ENCODE data around the gene PEMT. TPM values are rescaled to one million over a fixed set of nuclear protein-coding genes. Genes with fewer than 3 reads are reported as not detected.

Gene PEMT
- total RNA-seq, 1 experiment from 2014 or later, result 27.0 TPM

- no peak for TF ChIP-seq TCF7L2 (IDR thresholded peaks at IDR 0.05; ENCODE audit: low read depth, low read length)
- no peak for TF ChIP-seq POLR2AphosphoS5 (IDR thresholded peaks at IDR 0.05; ENCODE audit: low read depth, low read length)
- TF ChIP-seq, protein P1, sequence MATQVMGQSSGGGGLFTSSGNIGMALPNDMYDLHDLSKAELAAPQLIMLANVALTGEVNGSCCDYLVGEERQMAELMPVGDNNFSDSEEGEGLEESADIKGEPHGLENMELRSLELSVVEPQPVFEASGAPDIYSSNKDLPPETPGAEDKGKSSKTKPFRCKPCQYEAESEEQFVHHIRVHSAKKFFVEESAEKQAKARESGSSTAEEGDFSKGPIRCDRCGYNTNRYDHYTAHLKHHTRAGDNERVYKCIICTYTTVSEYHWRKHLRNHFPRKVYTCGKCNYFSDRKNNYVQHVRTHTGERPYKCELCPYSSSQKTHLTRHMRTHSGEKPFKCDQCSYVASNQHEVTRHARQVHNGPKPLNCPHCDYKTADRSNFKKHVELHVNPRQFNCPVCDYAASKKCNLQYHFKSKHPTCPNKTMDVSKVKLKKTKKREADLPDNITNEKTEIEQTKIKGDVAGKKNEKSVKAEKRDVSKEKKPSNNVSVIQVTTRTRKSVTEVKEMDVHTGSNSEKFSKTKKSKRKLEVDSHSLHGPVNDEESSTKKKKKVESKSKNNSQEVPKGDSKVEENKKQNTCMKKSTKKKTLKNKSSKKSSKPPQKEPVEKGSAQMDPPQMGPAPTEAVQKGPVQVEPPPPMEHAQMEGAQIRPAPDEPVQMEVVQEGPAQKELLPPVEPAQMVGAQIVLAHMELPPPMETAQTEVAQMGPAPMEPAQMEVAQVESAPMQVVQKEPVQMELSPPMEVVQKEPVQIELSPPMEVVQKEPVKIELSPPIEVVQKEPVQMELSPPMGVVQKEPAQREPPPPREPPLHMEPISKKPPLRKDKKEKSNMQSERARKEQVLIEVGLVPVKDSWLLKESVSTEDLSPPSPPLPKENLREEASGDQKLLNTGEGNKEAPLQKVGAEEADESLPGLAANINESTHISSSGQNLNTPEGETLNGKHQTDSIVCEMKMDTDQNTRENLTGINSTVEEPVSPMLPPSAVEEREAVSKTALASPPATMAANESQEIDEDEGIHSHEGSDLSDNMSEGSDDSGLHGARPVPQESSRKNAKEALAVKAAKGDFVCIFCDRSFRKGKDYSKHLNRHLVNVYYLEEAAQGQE (IDR thresholded peaks at IDR 0.05; ENCODE audit: insufficient read depth in 1 of 2, low read depth in 2 of 2, low read length in 1 of 2), result no peak
- TF ChIP-seq SIN3A (IDR thresholded peaks at IDR 0.05; ENCODE audit: borderline replicate concordance, insufficient read depth, low read depth, low read length), result no peak
- TF ChIP-seq, protein P2, sequence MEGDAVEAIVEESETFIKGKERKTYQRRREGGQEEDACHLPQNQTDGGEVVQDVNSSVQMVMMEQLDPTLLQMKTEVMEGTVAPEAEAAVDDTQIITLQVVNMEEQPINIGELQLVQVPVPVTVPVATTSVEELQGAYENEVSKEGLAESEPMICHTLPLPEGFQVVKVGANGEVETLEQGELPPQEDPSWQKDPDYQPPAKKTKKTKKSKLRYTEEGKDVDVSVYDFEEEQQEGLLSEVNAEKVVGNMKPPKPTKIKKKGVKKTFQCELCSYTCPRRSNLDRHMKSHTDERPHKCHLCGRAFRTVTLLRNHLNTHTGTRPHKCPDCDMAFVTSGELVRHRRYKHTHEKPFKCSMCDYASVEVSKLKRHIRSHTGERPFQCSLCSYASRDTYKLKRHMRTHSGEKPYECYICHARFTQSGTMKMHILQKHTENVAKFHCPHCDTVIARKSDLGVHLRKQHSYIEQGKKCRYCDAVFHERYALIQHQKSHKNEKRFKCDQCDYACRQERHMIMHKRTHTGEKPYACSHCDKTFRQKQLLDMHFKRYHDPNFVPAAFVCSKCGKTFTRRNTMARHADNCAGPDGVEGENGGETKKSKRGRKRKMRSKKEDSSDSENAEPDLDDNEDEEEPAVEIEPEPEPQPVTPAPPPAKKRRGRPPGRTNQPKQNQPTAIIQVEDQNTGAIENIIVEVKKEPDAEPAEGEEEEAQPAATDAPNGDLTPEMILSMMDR (IDR thresholded peaks at IDR 0.05), result no peak
- no peak overlapping the region for H3K27ac ChIP-seq (ENCODE audit: low read length)
- in situ Hi-C loops (cut with HindIII; ENCODE audit: low pct_unique_long_range_greater_than_20kb, low sequenced_read_pairs) (no loop called here), intact Hi-C loops (cut with micrococcal nuclease; ENCODE audit: unreplicated experiment) (loop anchor here (5.0 kb wide), 1 partner anchor 217 kb away; no protein-coding TSS in a partner anchor)
- no peak for ATAC-seq
- H3K27me3 ChIP-seq (ENCODE audit: control insufficient read depth, insufficient read depth, low read length), result no peaks in the 10 kb centered on the region
- no peaks in the 10 kb centered on the region for H3K4me1 ChIP-seq (ENCODE audit: control insufficient read depth, insufficient read depth, low read length)
- ChIA-PET POLR2A (interaction anchor here (0.7 kb wide), 1 partner anchor 359 kb away, joined by 7 read pairs; no protein-coding TSS in a partner anchor), CTCF (interaction anchor here (0.6 to 0.7 kb wide), 4 partner anchors 40 to 570 kb away, joined by 4 to 10 read pairs (median 6); no protein-coding TSS in a partner anchor)
- DNase-seq (ENCODE audit: low read depth, low spot score), result no peak
- H3K36me3 ChIP-seq (ENCODE audit: control insufficient read depth, insufficient read depth, low read length), result no peaks in the 10 kb centered on the region
- H3K9me3 ChIP-seq (ENCODE audit: control insufficient read depth, insufficient read depth, low read depth, low read length), result no peaks in the 10 kb centered on the region
- H3K4me3 ChIP-seq (ENCODE audit: low read depth in 2 of 2, low read length in 2 of 2), result no peak overlapping the region
- no TSS peak for BruUV-seq (replicated peaks)
Measured at GRCh38 chr17:17573912-17574311, 17.6 kb downstream of the PEMT start.

DNA sequence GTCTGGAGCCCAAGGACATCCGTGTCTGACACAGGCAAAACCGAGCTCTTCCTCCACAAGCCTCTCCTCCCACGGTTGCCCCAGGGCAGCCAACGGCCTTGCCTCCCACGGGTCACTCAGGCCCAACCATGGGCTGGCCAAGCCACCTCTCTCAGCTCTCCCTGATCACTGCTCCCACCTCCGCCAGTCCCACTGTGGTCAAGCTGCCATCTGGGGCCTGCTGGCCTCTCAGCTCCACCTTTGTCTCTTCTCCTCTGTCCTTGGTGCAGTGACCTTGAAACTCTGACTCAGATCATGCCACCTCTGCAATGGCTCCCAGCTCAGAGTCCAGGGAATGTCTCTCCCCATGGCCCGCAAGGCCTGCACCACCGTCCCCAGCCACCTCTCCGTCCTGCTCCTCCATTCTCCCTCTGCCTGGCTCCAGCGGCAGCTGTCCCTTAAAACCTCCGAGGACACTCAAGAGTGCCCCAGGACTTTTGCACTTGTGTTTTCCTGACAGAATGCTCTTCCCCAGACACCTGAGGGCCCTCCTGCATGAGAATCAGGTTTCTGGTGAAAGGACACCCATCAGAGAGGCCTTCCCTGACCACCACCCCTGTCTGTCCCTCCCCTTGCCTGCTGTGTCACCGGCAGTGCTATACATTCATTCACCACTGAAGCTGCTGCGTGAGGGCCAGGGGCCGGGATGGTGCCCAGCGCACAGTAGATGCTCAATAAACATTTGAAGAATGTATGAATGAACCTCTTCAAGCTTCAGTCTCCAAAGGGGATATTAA, 19.3 kb downstream of the PEMT start:
- POLR2A ChIA-PET, result no interaction called here
- CTCF ChIA-PET, result interaction anchor here (0.8 kb wide), 1 partner anchor 217 kb away, joined by 5 read pairs; no protein-coding TSS in a partner anchor
- Histone ChIP-seq H3K4me3 (ENCODE audit: low read depth in 2 of 2, low read length in 2 of 2) (no peak overlapping the region), H3K4me1 (ENCODE audit: control insufficient read depth, insufficient read depth, low read length) (no peaks in the 10 kb centered on the region), H3K9me3 (ENCODE audit: control insufficient read depth, insufficient read depth, low read depth, low read length) (no peaks in the 10 kb centered on the region), H3K27me3 (ENCODE audit: control insufficient read depth, insufficient read depth, low read length) (no peaks in the 10 kb centered on the region), H3K27ac (ENCODE audit: low read length) (no peak overlapping the region), H3K36me3 (ENCODE audit: control insufficient read depth, insufficient read depth, low read length) (no peaks in the 10 kb centered on the region)
- intact Hi-C loops (cut with micrococcal nuclease; ENCODE audit: unreplicated experiment) (loop anchor here (5.0 kb wide), 1 partner anchor 215 kb away; no protein-coding TSS in a partner anchor), in situ Hi-C loops (cut with HindIII; ENCODE audit: low pct_unique_long_range_greater_than_20kb, low sequenced_read_pairs) (no loop called here)
- TF ChIP-seq, protein P2 (IDR thresholded peaks at IDR 0.05), result no peak
- TF ChIP-seq TCF7L2 (IDR thresholded peaks at IDR 0.05; ENCODE audit: low read depth, low read length), result no peak
- TF ChIP-seq POLR2AphosphoS5 (IDR thresholded peaks at IDR 0.05; ENCODE audit: low read depth, low read length), result no peak
- no peak for TF ChIP-seq SIN3A (IDR thresholded peaks at IDR 0.05; ENCODE audit: borderline replicate concordance, insufficient read depth, low read depth, low read length)
- TF ChIP-seq, protein P1 (IDR thresholded peaks at IDR 0.05; ENCODE audit: insufficient read depth in 1 of 2, low read depth in 2 of 2, low read length in 1 of 2), result no peak
- no TSS peak for BruUV-seq (replicated peaks)
- ATAC-seq (no peak), DNase-seq (ENCODE audit: low read depth, low spot score) (no peak)

Data from Panc1 (cell line).